ENCODE results near the gene KRTAP4-7.

- TF ChIP-seq, protein P1, sequence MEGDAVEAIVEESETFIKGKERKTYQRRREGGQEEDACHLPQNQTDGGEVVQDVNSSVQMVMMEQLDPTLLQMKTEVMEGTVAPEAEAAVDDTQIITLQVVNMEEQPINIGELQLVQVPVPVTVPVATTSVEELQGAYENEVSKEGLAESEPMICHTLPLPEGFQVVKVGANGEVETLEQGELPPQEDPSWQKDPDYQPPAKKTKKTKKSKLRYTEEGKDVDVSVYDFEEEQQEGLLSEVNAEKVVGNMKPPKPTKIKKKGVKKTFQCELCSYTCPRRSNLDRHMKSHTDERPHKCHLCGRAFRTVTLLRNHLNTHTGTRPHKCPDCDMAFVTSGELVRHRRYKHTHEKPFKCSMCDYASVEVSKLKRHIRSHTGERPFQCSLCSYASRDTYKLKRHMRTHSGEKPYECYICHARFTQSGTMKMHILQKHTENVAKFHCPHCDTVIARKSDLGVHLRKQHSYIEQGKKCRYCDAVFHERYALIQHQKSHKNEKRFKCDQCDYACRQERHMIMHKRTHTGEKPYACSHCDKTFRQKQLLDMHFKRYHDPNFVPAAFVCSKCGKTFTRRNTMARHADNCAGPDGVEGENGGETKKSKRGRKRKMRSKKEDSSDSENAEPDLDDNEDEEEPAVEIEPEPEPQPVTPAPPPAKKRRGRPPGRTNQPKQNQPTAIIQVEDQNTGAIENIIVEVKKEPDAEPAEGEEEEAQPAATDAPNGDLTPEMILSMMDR (IDR thresholded peaks at IDR 0.05), result no peak
- no peak for TF ChIP-seq EZH2 (IDR thresholded peaks at IDR 0.05)
Measured at GRCh38 chr17:41131979-41132378, 48.0 kb downstream of the KRTAP4-7 start.
